GM13977 (cell line): ENCODE data around the gene C3.
A peak's percentile ranks its signal among the peaks of the same experiment; 100 is the strongest.
"Not testable (repeated sequence)": the region's sequence is repeated elsewhere in the genome, so short reads cannot be mapped to it uniquely, and the experiment has no call there.

Source experiments
- DNase-seq: peaks from one replicate; pipeline ENCODE4 v3.0.0; 2012; ENCODE audit warnings: low spot score
- in situ Hi-C: fragments of 300-500 bp; cut with MboI; formaldehyde crosslinking; loops from one replicate; pipeline ENCODE4 v1.12.0; 2022; ENCODE audit warnings: low sequenced_read_pairs, low pct_unique_long_range_greater_than_20kb, mixed read lengths, inconsistent platforms; ENCODE audit not compliant: unreplicated experiment
- TF ChIP-seq, protein P1 (sequence below): IDR thresholded peaks from 2 replicates; pipeline ENCODE4 v1.5.1; 2012; ENCODE audit warnings: mild to moderate bottlenecking, control low read depth; ENCODE audit not compliant: insufficient read depth; ENCODE audit errors: extremely low read depth, missing control alignments

Gene C3

DNA sequence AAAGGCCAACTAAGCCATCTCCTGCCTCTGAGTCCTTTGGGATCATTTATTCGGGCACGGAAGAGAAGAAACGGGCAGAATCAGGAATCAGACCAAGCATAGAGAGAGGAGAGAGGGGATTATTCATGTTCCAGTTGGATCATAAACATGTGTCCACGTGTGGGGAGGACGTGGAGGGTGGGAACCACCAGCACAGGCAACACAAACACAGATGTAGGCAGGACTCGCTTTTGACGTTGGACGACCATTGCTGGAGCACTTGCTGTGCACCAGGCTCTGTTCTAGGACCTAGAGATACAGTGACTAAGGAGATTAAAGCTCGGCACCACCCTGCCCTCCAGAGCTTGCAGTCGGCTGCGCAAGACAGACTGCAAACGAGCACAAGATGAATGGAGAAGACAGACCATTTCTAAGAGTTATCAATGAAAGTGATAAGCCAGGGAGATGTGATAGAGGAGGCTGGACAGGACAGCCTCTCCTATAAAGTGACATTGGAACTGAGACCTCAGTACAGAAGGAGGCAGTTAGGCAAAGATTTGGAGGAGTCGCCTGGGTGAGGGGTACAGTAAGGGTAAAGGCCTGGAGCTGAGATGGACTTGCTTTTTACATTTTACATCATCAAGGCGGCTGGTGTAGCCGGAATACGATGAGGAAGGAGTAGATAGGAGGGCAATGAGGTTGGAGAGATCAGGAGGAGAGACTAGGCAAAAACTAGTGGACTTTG lies 46.1 kb upstream of the C3 start:
- DNase-seq, result no peak
- TF ChIP-seq, protein P1, sequence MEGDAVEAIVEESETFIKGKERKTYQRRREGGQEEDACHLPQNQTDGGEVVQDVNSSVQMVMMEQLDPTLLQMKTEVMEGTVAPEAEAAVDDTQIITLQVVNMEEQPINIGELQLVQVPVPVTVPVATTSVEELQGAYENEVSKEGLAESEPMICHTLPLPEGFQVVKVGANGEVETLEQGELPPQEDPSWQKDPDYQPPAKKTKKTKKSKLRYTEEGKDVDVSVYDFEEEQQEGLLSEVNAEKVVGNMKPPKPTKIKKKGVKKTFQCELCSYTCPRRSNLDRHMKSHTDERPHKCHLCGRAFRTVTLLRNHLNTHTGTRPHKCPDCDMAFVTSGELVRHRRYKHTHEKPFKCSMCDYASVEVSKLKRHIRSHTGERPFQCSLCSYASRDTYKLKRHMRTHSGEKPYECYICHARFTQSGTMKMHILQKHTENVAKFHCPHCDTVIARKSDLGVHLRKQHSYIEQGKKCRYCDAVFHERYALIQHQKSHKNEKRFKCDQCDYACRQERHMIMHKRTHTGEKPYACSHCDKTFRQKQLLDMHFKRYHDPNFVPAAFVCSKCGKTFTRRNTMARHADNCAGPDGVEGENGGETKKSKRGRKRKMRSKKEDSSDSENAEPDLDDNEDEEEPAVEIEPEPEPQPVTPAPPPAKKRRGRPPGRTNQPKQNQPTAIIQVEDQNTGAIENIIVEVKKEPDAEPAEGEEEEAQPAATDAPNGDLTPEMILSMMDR, result no peak
- in situ Hi-C loops, result no loop called here

DNA sequence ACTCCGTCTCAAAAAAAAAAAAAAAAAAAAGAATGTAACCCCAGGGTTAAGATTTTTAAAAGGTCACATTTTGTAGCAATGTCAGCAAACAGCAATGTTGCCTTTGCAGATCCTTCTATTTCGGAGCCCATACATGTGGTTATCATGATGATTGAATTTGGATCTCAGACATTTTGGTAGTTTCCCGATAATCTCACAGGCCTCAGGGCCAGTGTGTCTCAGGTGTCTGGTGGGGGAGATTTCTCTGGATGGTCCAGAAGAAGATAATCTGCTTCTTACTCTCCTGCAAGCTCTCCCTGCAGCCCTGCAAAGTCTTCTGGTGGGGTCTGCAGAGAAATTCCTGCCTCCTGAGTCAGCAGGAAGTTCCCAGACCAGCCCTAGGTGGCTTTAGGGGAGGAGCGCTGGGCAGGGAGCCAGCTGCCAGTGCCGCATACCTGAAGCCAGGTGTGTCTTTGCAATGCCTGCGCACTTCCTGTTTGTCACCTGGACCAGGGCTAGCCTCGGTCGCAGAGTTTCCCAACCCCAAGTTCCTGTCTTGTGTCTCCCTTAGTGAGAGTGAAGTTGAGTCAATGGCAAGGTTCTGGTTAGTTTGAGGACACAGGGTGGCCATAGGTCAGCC lies 45.4 kb upstream of the C3 start:
- in situ Hi-C loops, result no loop called here
- TF ChIP-seq, protein P1, result no peak
- peak; percentile 2 for DNase-seq

DNA sequence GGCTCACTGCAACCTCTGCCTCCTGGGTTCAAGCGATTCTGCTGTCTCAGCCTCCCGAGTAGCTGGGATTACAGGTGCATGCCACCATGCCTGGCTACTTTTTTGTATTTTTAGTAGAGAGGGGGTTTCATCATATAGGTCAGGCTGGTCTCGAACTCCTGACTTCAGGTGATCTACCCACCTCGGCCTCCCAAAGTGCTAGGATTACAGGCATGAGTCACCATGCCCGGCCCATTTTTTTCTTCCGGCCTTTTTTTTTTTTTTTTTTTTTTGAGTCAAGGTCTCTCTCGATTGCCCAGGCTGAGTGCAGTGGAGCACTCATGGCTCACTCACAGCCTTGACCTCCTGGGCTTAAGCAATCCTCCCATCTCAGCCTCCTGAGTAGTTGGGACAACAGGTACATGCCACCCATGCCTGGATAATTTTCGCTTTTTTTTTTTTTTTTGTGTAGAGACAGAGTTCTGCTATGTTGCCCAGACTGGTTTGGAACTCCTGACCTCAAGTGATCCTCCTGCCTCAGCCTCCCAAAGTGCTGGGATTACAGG lies 41.9 kb upstream of the C3 start:
- in situ Hi-C loops, DNase-seq: not testable (repeated sequence)

DNA sequence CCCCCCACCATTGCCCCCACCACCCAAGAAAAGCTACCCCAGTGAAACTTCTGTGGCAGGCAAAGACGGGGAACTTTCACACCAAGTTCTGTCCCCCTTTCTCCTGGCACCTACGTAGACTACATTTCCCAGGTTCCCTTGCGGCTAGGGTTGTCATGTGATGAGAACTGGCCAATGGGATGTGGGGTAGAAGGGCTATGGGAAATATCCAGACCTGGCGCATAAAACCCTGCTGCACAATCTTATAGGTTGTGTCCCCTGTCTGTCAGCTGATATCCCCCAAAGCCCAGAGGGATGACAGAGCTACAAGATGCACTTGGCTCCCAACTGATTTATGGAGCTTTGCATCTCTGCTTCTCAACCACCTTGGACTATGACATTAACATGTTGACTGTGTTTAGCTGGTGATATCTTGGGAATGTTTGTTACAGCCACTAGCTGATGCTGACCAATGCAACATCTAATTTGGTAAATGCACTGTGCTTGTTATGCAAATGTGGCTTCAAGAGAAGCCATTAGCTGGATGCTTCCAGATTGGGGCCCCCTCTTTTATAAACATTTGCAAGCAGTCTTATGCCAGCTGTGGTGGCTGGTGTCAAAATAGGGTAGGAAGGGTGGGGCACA lies 40.7 kb upstream of the C3 start:
- TF ChIP-seq, protein P1, result no peak
- in situ Hi-C loops, result no loop called here
- no peak for DNase-seq

DNA sequence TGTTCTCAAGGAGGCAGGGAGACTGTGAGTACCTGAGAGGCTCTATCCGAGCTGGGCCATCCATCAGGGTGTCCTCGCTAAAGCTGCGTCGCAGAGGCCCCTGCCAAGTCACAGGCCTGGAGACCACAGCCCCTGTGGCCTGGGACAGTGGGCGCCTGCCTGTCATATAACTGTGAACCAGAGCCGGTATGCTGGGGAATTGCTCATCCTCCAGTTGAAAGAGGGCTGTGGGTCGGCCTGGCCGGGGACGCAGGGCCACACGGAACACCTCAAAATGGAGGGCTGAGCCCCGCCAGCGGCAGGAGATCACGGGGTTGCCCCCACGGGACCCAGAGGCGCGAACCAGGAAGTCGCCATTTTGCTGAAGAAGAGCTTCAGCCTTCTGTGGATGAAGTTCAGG lies 40.2 kb upstream of the C3 start:
- in situ Hi-C loops, result no loop called here
- TF ChIP-seq, protein P1, result no peak
- no peak for DNase-seq

DNA sequence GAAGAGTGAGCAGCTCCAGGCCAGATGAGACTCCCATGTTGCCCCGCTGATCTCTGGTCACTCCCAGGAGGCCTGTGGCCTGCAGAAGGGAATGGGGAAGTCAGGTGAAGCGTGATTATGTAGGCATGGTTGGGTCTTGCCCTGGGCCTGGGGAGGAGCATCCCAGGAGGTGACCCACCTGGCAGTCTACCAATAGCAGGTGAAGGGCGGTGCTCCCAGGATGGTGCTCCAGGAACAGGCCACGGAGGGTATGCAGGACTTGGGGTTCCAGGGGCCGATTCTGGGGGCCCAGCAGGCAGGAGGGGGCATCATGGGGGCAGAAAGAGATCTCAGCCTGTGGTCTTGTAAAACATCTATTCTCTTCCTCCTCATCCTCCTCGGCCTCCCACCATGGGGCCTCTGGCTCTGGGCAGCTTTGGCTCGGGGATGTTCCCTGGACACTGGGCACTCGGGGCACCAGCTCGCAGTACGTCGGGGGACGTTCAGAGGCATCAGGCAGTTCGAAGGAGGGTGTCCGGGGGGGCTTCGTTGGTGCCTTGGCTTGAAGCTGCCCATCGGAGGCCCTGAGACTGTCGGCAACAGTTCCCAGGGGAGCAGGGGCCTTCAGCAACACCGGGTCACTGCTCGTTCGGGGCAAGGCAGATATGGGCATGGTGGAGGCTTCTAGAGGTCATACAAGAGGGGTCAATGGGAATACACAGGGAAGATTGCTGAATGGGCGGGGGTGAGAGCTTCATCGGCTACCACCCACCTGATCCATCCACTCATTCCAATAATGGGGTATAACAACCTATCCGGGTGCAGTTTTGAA lies 34.4 kb upstream of the C3 start:
- TF ChIP-seq, protein P1, result no peak
- in situ Hi-C loops, result no loop called here
- DNase-seq, result no peak
